ENCODE results near the gene KDM4B. TPM values are rescaled to one million over a fixed set of nuclear protein-coding genes. Genes with fewer than 3 reads are reported as not detected.
"Not testable (repeated sequence)": the region's sequence is repeated elsewhere in the genome, so short reads cannot be mapped to it uniquely, and the experiment has no call there.

The KDM4B gene
- total RNA-seq, 2 donors from 2014 or later = 21.0 to 44.8 TPM

- DNase-seq (ENCODE audit: low spot score in 2 of 2) (no peak), ATAC-seq (no peak)
- H3K9me3 Mint-ChIP-seq = no peaks in the 10 kb centered on the region
- no peaks in the 10 kb centered on the region for H3K36me3 Mint-ChIP-seq
- no peak overlapping the region for H3K27ac Mint-ChIP-seq
Observed at GRCh38 chr19:5016268-5016667, 47.4 kb downstream of the KDM4B start.

GRCh38 chr19:5016781-5017180 is 47.9 kb downstream of the KDM4B start:
- no peak overlapping the region for H3K27ac Mint-ChIP-seq
- no peaks in the 10 kb centered on the region for H3K9me3 Mint-ChIP-seq
- no peaks in the 10 kb centered on the region for H3K36me3 Mint-ChIP-seq
- no peak for DNase-seq (ENCODE audit: low spot score in 2 of 2)
- ATAC-seq = no peak

- ATAC-seq = no peak
- Mint-ChIP-seq H3K9me3 (no peaks in the 10 kb centered on the region), H3K36me3 (no peaks in the 10 kb centered on the region), H3K27ac (no peak overlapping the region)
- DNase-seq (ENCODE audit: low spot score in 2 of 2) = no peak
Observed at GRCh38 chr19:5017235-5017634, 48.3 kb downstream of the KDM4B start.

- no peaks in the 10 kb centered on the region for H3K36me3 Mint-ChIP-seq
- no peak for ATAC-seq
- H3K9me3 Mint-ChIP-seq = no peaks in the 10 kb centered on the region
- H3K27ac Mint-ChIP-seq = no peak overlapping the region
- DNase-seq (ENCODE audit: low spot score in 2 of 2) = no peak
Observed at GRCh38 chr19:5018224-5019015, 49.5 kb downstream of the KDM4B start.

GRCh38 chr19:5020368-5020767 is 51.5 kb downstream of the KDM4B start:
- ATAC-seq (no peak), DNase-seq (ENCODE audit: low spot score in 2 of 2) (no peak)
- H3K27ac Mint-ChIP-seq = no peak overlapping the region
- no peaks in the 10 kb centered on the region for H3K36me3 Mint-ChIP-seq
- no peaks in the 10 kb centered on the region for H3K9me3 Mint-ChIP-seq

GRCh38 chr19:5021046-5021445 is 52.1 kb downstream of the KDM4B start:
- DNase-seq (ENCODE audit: low spot score in 2 of 2) (no peak), ATAC-seq (no peak)
- H3K27ac Mint-ChIP-seq = peak overlapping the region in 1 of 2 donors; percentile 79
- no peaks in the 10 kb centered on the region for H3K36me3 Mint-ChIP-seq
- H3K9me3 Mint-ChIP-seq = no peaks in the 10 kb centered on the region

GRCh38 chr19:5022066-5022860 is 53.4 kb downstream of the KDM4B start:
- ATAC-seq (no peak), DNase-seq (ENCODE audit: low spot score in 2 of 2) (no peak)
- Mint-ChIP-seq H3K27ac (no peak overlapping the region), H3K36me3 (no peaks in the 10 kb centered on the region), H3K9me3 (no peaks in the 10 kb centered on the region)

GRCh38 chr19:5023128-5023571 is 54.2 kb downstream of the KDM4B start:
- Mint-ChIP-seq H3K9me3 (no peaks in the 10 kb centered on the region), H3K27ac (peak overlapping the region in 1 of 2 donors; percentile 7), H3K36me3 (no peaks in the 10 kb centered on the region)
- DNase-seq (ENCODE audit: low spot score in 2 of 2) (no peak), ATAC-seq (no peak)

GRCh38 chr19:5024282-5024681 is 55.4 kb downstream of the KDM4B start:
- Mint-ChIP-seq H3K27ac (no peak overlapping the region), H3K9me3 (no peaks in the 10 kb centered on the region), H3K36me3 (no peaks in the 10 kb centered on the region)
- no peak for DNase-seq (ENCODE audit: low spot score in 2 of 2)
- no peak for ATAC-seq

- DNase-seq (ENCODE audit: low spot score in 2 of 2) (no peak), ATAC-seq (no peak)
- Mint-ChIP-seq H3K36me3 (no peaks in the 10 kb centered on the region), H3K9me3 (no peaks in the 10 kb centered on the region), H3K27ac (peak overlapping the region in 1 of 2 donors; percentile 56)
Observed at GRCh38 chr19:5025027-5025426, 56.1 kb downstream of the KDM4B start.

GRCh38 chr19:5026706-5027273 is 57.9 kb downstream of the KDM4B start:
- H3K9me3 Mint-ChIP-seq = no peaks in the 10 kb centered on the region
- no peak for DNase-seq (ENCODE audit: low spot score in 2 of 2)
- ATAC-seq = no peak
- no peaks in the 10 kb centered on the region for H3K36me3 Mint-ChIP-seq
- peak overlapping the region in 1 of 2 donors; percentile 66 for H3K27ac Mint-ChIP-seq

GRCh38 chr19:5028229-5028886 is 59.4 kb downstream of the KDM4B start:
- no peaks in the 10 kb centered on the region for H3K9me3 Mint-ChIP-seq
- no peak for DNase-seq (ENCODE audit: low spot score in 2 of 2)

GRCh38 chr19:5029596-5029995 is 60.7 kb downstream of the KDM4B start:
- not testable (repeated sequence) for H3K36me3 Mint-ChIP-seq, H3K9me3 Mint-ChIP-seq, H3K27ac Mint-ChIP-seq
- ATAC-seq (peak; percentile 40 to 43), DNase-seq (ENCODE audit: low spot score in 2 of 2) (peak in 1 of 2 donors; percentile 75)

More at GRCh38 chr19:5028229-5028886, 59.4 kb downstream of the KDM4B start:
- no peak for ATAC-seq
- Mint-ChIP-seq H3K27ac (peak overlapping the region in 1 of 2 donors; percentile 69), H3K36me3 (no peaks in the 10 kb centered on the region)

GRCh38 chr19:5030136-5030820 is 61.4 kb downstream of the KDM4B start:
- no peak overlapping the region for H3K27ac Mint-ChIP-seq
- H3K9me3 Mint-ChIP-seq = no peaks in the 10 kb centered on the region
- H3K36me3 Mint-ChIP-seq = no peaks in the 10 kb centered on the region
- no peak for DNase-seq (ENCODE audit: low spot score in 2 of 2)
- ATAC-seq = no peak

- ATAC-seq = peak; percentile 8 to 18
- DNase-seq (ENCODE audit: low spot score in 2 of 2) = no peak
- Mint-ChIP-seq H3K27ac (no peak overlapping the region), H3K36me3 (no peaks in the 10 kb centered on the region), H3K9me3 (no peaks in the 10 kb centered on the region)
Observed at GRCh38 chr19:5030822-5031221, 61.9 kb downstream of the KDM4B start.
